CD14-positive monocyte (primary cell): ENCODE results near the gene TRPM5. TPM values are rescaled to one million over a fixed set of nuclear protein-coding genes. Genes with fewer than 3 reads are reported as not detected.

Experiments used
- DNase-seq, 3 donors: peaks; one replicate each; pipeline ENCODE4 v3.0.0-alpha.2; 2011 to 2022
- H2AFZ ChIP-seq: 2 replicates; pipeline ENCODE4 v1.6.0; 2012; ENCODE audit warnings: mild to moderate bottlenecking, low read depth, low read length, inconsistent platforms; ENCODE audit not compliant: insufficient read depth, poor library complexity, severe bottlenecking
- H3K27ac ChIP-seq, 2 donors: 1 replicate in 1 of 2; 2 replicates in 1 of 2; pipeline ENCODE4 v1.5.1; 2012 to 2013; ENCODE audit warnings: low read length in 2 of 2, control low read depth in 1 of 2, inconsistent platforms in 1 of 2, low read depth in 1 of 2, mild to moderate bottlenecking in 1 of 2
- H3K27me3 ChIP-seq, 2 donors: one replicate each; pipeline versions ENCODE4 v1.6.0 to v1.6.1; 2011 to 2013; ENCODE audit warnings: low read length in 2 of 2; ENCODE audit not compliant: control insufficient read depth in 2 of 2, insufficient read depth in 2 of 2
- H3K36me3 ChIP-seq, 2 donors: replicated peaks in 1 of 2; 1 replicate in 1 of 2; 2 replicates in 1 of 2; pipeline versions ENCODE4 v1.5.1 to v1.6.1; 2012 to 2013; ENCODE audit warnings: low read length in 2 of 2, control low read depth in 1 of 2, inconsistent platforms in 1 of 2, mild to moderate bottlenecking in 1 of 2; ENCODE audit not compliant: insufficient read depth in 2 of 2, control insufficient read depth in 1 of 2
- H3K4me1 ChIP-seq, 2 donors: 1 replicate in 1 of 2; 2 replicates in 1 of 2; pipeline versions ENCODE4 v1.5.1 to v1.6.1; 2012 to 2013; ENCODE audit warnings: low read length in 2 of 2, control low read depth in 1 of 2, inconsistent platforms in 1 of 2, mild to moderate bottlenecking in 1 of 2, moderate library complexity in 1 of 2; ENCODE audit not compliant: insufficient read depth in 2 of 2, control insufficient read depth in 1 of 2
- H3K4me2 ChIP-seq: replicated peaks from 2 replicates; pipeline ENCODE3; 2012; ENCODE audit warnings: low read length, moderate library complexity, mild to moderate bottlenecking; ENCODE audit not compliant: poor library complexity, severe bottlenecking; ENCODE audit errors: extremely low read depth
- H3K4me3 ChIP-seq, 3 experiments: fragments of 200-600 bp in 1 of 3; sonication (generic) in 1 of 3; replicated peaks in 1 of 3; 1 replicate in 2 of 3; 2 replicates in 1 of 3; pipeline ENCODE4 v1.5.1; 2011 to 2013; ENCODE audit warnings: low read length in 3 of 3, mild to moderate bottlenecking in 3 of 3, control low read depth in 2 of 3, low read depth in 2 of 3, inconsistent platforms in 1 of 3, moderate library complexity in 1 of 3
- H3K79me2 ChIP-seq: 2 replicates; pipeline ENCODE4 v1.6.0; 2012; ENCODE audit warnings: mild to moderate bottlenecking, control low read depth, inconsistent platforms, low read length, moderate library complexity; ENCODE audit not compliant: insufficient read depth
- H3K9ac ChIP-seq: 2 replicates; pipeline ENCODE4 v1.6.0; 2017; ENCODE audit warnings: low read length, mild to moderate bottlenecking; ENCODE audit not compliant: insufficient read depth, poor library complexity, severe bottlenecking
- H3K9me3 ChIP-seq, 2 donors: replicated peaks in 1 of 2; 1 replicate in 1 of 2; 2 replicates in 1 of 2; pipeline versions ENCODE4 v1.5.1 to v1.6.1; 2012 to 2013; ENCODE audit warnings: low read length in 2 of 2, control low read depth in 1 of 2; ENCODE audit not compliant: control insufficient read depth in 1 of 2, insufficient read depth in 1 of 2
- H4K20me1 ChIP-seq: 2 replicates; pipeline ENCODE4 v1.6.0; 2012; ENCODE audit warnings: mild to moderate bottlenecking, low read length, control low read depth, moderate library complexity; ENCODE audit not compliant: insufficient read depth
- H3K27ac Mint-ChIP-seq, 7 donors: one replicate each; pipeline ENCODE4 v1.8.0; 2020; ENCODE audit warnings: mild to moderate bottlenecking in 7 of 7, mixed read lengths in 7 of 7, moderate library complexity in 6 of 7, inconsistent platforms in 2 of 7
- H3K27me3 Mint-ChIP-seq, 3 donors: one replicate each; pipeline ENCODE4 v1.8.0; 2021 to 2022; ENCODE audit warnings: low read depth in 3 of 3, mild to moderate bottlenecking in 3 of 3, mixed read lengths in 3 of 3, moderate library complexity in 3 of 3, inconsistent platforms in 1 of 3
- H3K36me3 Mint-ChIP-seq, 2 donors: one replicate each; pipeline ENCODE4 v1.8.0; 2020; ENCODE audit warnings: mixed read lengths in 2 of 2, inconsistent platforms in 1 of 2, mild to moderate bottlenecking in 1 of 2
- H3K4me1 Mint-ChIP-seq: one replicate; pipeline ENCODE4 v1.8.0; 2020; ENCODE audit warnings: mild to moderate bottlenecking, mixed read lengths
- H3K4me3 Mint-ChIP-seq, 2 donors: one replicate each; pipeline ENCODE4 v1.8.0; 2020; ENCODE audit warnings: mild to moderate bottlenecking in 2 of 2, mixed read lengths in 2 of 2, moderate library complexity in 1 of 2
- H3K9me3 Mint-ChIP-seq, 7 donors: one replicate each; pipeline ENCODE4 v1.8.0; 2020 to 2022; ENCODE audit warnings: mixed read lengths in 7 of 7, mild to moderate bottlenecking in 6 of 7, moderate library complexity in 6 of 7, inconsistent platforms in 2 of 7
- WGBS: methylation state at CpG from one replicate; pipeline ENCODE4 v1.1.5; 2013; ENCODE audit warnings: missing lambda C conversion rate; ENCODE audit not compliant: insufficient coverage; 5-methylcytosine and 5-hydroxymethylcytosine counted together
- intact Hi-C, 2 donors: fragments of 100-400 bp; cut with micrococcal nuclease; formaldehyde crosslinking; loops; one replicate each; pipeline versions ENCODE4 v1.15.0 to v1.15.1; 2023
- polyA plus RNA-seq, 3 donors: library from polyadenylated mRNA; depleted of rRNA in 1 of 3; unstranded in 2 of 3; stranded (reverse) in 1 of 3; fragments of 300-500 nt in 2 of 3; fragments of >200 nt in 1 of 3; fragmentation: Illumina TruSeq in 2 of 3; gene quantifications; 1 replicate in 2 of 3; 2 replicates in 1 of 3; pipeline ENCODE4 v1.2.3, GENCODE V29; 2012 to 2021
- TF ChIP-seq, protein P1 (sequence below): fragments of 200-600 bp; IDR thresholded peaks from one replicate; pipeline ENCODE4 v1.8.0; 2022; ENCODE audit warnings: antibody characterized with exemption, mild to moderate bottlenecking

TRPM5 gene
- polyA plus RNA-seq, 3 donors = 0.03 TPM; not detected in 2

DNA sequence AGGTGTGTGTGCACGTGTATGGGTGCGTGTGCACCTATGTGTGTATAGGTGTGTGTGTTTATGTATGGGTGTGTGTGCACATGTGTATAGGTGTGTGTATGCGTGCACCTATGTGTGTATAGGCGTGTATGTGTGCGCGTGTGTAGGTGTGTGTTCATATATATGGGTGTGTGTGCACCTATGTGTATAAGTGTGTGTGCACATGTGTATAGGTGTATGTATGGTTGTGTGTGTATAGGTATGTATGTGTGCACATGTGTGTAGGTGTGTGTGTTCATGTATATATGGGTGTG, 27.4 kb upstream of the TRPM5 start:
- H4K20me1 ChIP-seq = peaks cover 91% of the 10 kb centered on the region
- H3K27ac ChIP-seq = no peak overlapping the region
- intact Hi-C loops = no loop called here
- 96% methylated on average over 6 of the region's 6 CpGs for WGBS
- H3K4me2 ChIP-seq = no peak overlapping the region
- Mint-ChIP-seq H3K27ac (peak overlapping the region in 1 of 7 donors; percentile 34), H3K27me3 (peaks cover 6 to 13% (median 9%) of the 10 kb centered on the region in 3 donors), H3K4me3 (no peak overlapping the region), H3K9me3 (peaks cover 0 to 7% (median 3%) of the 10 kb centered on the region in 7 donors), H3K36me3 (peaks cover 35 to 42% of the 10 kb centered on the region in 2 donors), H3K4me1 (peaks cover 55% of the 10 kb centered on the region)
- H3K4me1 ChIP-seq = peaks cover 29 to 36% of the 10 kb centered on the region in 2 donors
- TF ChIP-seq, protein P1, sequence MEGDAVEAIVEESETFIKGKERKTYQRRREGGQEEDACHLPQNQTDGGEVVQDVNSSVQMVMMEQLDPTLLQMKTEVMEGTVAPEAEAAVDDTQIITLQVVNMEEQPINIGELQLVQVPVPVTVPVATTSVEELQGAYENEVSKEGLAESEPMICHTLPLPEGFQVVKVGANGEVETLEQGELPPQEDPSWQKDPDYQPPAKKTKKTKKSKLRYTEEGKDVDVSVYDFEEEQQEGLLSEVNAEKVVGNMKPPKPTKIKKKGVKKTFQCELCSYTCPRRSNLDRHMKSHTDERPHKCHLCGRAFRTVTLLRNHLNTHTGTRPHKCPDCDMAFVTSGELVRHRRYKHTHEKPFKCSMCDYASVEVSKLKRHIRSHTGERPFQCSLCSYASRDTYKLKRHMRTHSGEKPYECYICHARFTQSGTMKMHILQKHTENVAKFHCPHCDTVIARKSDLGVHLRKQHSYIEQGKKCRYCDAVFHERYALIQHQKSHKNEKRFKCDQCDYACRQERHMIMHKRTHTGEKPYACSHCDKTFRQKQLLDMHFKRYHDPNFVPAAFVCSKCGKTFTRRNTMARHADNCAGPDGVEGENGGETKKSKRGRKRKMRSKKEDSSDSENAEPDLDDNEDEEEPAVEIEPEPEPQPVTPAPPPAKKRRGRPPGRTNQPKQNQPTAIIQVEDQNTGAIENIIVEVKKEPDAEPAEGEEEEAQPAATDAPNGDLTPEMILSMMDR = no peak
- no peaks in the 10 kb centered on the region for H3K27me3 ChIP-seq
- peaks cover 0 to 3% of the 10 kb centered on the region in 2 donors for H3K36me3 ChIP-seq
- H3K9ac ChIP-seq = no peak overlapping the region
- DNase-seq = no peak
- H3K9me3 ChIP-seq = no peaks in the 10 kb centered on the region
- no peak overlapping the region for H3K4me3 ChIP-seq
- peaks cover 69% of the 10 kb centered on the region for H3K79me2 ChIP-seq
- no peak overlapping the region for H2AFZ ChIP-seq

DNA sequence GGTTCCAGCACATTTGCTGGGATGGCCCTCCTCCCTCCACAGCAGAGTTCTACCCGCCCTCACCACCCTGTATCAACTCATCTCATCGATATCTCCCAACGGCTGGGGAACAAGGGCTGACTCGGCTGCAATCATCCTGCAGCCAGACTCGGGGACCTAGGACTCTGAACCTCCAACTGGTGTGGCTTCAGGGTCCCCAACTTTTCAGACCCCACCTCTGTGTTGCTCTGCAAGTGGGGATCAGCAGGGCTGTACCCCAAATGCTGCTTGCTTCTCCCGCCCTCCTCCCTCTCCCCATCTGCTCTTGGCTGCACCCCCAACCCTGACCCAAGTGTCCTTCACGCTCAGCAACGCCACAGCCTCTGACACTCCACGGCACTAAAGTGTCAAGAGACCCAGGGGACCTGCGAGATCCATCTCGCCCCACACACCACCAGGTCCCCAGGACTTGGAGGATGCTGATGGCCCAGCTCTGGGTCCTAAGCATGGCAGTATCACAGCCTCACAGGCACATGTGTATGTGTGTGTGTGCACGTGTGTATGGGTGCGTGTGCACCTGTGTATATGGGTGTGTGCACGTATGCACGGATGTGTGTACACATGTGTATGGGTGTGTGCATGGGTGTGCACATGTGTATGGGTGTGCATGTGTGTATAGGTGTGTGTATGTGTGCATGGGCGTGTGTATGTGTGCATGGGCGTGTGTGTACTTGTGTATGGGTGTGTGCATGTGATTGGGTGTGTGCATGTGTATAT, 26.9 kb upstream of the TRPM5 start:
- Mint-ChIP-seq H3K4me3 (no peak overlapping the region), H3K27me3 (peaks cover 6 to 14% (median 11%) of the 10 kb centered on the region in 3 donors), H3K27ac (peak overlapping the region in 2 of 7 donors; percentile 34 to 40), H3K36me3 (peaks cover 33 to 40% of the 10 kb centered on the region in 2 donors), H3K4me1 (peaks cover 55% of the 10 kb centered on the region), H3K9me3 (peaks cover 0 to 6% (median 3%) of the 10 kb centered on the region in 7 donors)
- H3K9ac ChIP-seq = no peak overlapping the region
- H3K4me1 ChIP-seq = peaks cover 31 to 37% of the 10 kb centered on the region in 2 donors
- H3K79me2 ChIP-seq = peaks cover 74% of the 10 kb centered on the region
- no peak overlapping the region for H3K27ac ChIP-seq
- intact Hi-C loops = no loop called here
- no peaks in the 10 kb centered on the region for H3K27me3 ChIP-seq
- DNase-seq = no peak
- 97% methylated on average over 17 of the region's 17 CpGs for WGBS
- peaks cover 96% of the 10 kb centered on the region for H4K20me1 ChIP-seq
- TF ChIP-seq, protein P1 = no peak
- H3K36me3 ChIP-seq = peaks cover 0 to 3% of the 10 kb centered on the region in 2 donors
- H2AFZ ChIP-seq = no peak overlapping the region
- no peak overlapping the region for H3K4me2 ChIP-seq
- H3K4me3 ChIP-seq = no peak overlapping the region
- H3K9me3 ChIP-seq = no peaks in the 10 kb centered on the region
